Jurkat, Clone E6-1 (cell line): ENCODE results near the gene RALGAPB.

Experiments
- DNase-seq: peaks from one replicate; pipeline ENCODE4 v3.0.0-alpha.2; 2011; ENCODE audit warnings: low read depth, low spot score
- H3K4me3 ChIP-seq: 2 replicates; pipeline ENCODE4 v1.5.1; 2011; ENCODE audit warnings: mild to moderate bottlenecking, low read length, control low read depth, moderate library complexity

The RALGAPB gene

DNA sequence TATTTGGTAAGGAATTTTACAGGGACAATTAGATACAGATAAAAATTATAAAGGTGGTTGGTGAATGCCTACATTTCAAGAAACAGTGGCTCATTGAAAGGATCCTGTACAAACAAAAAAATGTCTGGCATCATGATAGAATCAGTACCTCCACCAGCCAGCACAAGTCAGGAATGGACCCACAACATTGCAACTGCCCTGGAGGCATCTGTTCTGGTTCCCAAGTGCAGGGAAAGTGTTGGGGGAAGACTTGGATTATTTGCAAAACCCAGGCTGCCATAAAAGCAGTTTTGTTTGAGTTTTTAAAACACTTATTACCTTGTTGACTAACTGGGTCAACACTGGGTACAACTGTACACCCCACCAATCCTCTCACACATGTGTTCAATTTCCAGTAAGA, 153.3 kb downstream of the RALGAPB start:
- H3K4me3 ChIP-seq: no peak overlapping the region
- no peak for DNase-seq

- H3K4me3 ChIP-seq: no peak overlapping the region
- no peak for DNase-seq
Measured at GRCh38 chr20:38626921-38627659, 154.4 kb downstream of the RALGAPB start.
